Endodermal cell (in vitro differentiated cells): ENCODE measurements around the gene SPAM1. TPM values are rescaled to one million over a fixed set of nuclear protein-coding genes. Genes with fewer than 3 reads are reported as not detected.
A peak's percentile ranks its signal among the peaks of the same experiment; 100 is the strongest.

Source experiments
- DNase-seq: peaks from one replicate; pipeline ENCODE4 v3.0.0-alpha.2; 2017
- H3K27ac ChIP-seq: 2 replicates; pipeline ENCODE4 v1.5.1; 2013; ENCODE audit warnings: mild to moderate bottlenecking, low read depth, low read length, moderate library complexity
- H3K27me3 ChIP-seq: 2 replicates; pipeline ENCODE4 v1.6.1; 2013; ENCODE audit warnings: mild to moderate bottlenecking, low read length, moderate library complexity; ENCODE audit not compliant: insufficient read depth, control insufficient read depth, poor library complexity, severe bottlenecking
- H3K36me3 ChIP-seq: 2 replicates; pipeline ENCODE4 v1.7.0; 2013; ENCODE audit warnings: mild to moderate bottlenecking, low read length, moderate library complexity; ENCODE audit not compliant: control insufficient read depth, insufficient read depth
- H3K4me1 ChIP-seq: one replicate; pipeline ENCODE4 v1.7.0; 2013; ENCODE audit warnings: low read length; ENCODE audit not compliant: control insufficient read depth, insufficient read depth
- H3K4me3 ChIP-seq: 2 replicates; pipeline ENCODE4 v1.5.1; 2013; ENCODE audit warnings: mild to moderate bottlenecking, low read length, moderate library complexity
- H3K9ac ChIP-seq: 2 replicates; pipeline ENCODE4 v1.6.1; 2013; ENCODE audit warnings: mild to moderate bottlenecking, low read length, moderate library complexity; ENCODE audit not compliant: poor library complexity, severe bottlenecking; ENCODE audit errors: extremely low read depth
- H3K9me3 ChIP-seq: 2 replicates; pipeline ENCODE4 v1.6.1; 2013; ENCODE audit warnings: mild to moderate bottlenecking, low read length, moderate library complexity; ENCODE audit not compliant: control insufficient read depth
- H3K27ac Mint-ChIP-seq: 2 replicates; pipeline ENCODE4 v1.8.0; 2020; ENCODE audit warnings: mixed read lengths
- H3K27me3 Mint-ChIP-seq: 2 replicates; pipeline ENCODE4 v1.8.0; 2021; ENCODE audit warnings: mild to moderate bottlenecking, mixed read lengths; ENCODE audit not compliant: insufficient read depth
- H3K36me3 Mint-ChIP-seq: 2 replicates; pipeline ENCODE4 v1.8.0; 2020; ENCODE audit warnings: low read depth, mixed read lengths
- H3K4me1 Mint-ChIP-seq: 2 replicates; pipeline ENCODE4 v1.8.0; 2020; ENCODE audit warnings: mixed read lengths
- H3K4me3 Mint-ChIP-seq: 2 replicates; pipeline ENCODE4 v1.8.0; 2020; ENCODE audit warnings: mild to moderate bottlenecking, moderate library complexity, mixed read lengths
- H3K9me3 Mint-ChIP-seq: 2 replicates; pipeline ENCODE4 v1.8.0; 2020; ENCODE audit warnings: mild to moderate bottlenecking, mixed read lengths
- WGBS, 2 experiments: methylation state at CpG; one replicate each; pipeline versions ENCODE4 v1.1.5 to v1.1.7; 2013; ENCODE audit warnings: missing lambda C conversion rate in 2 of 2, mixed read lengths in 1 of 2; ENCODE audit not compliant: insufficient coverage in 1 of 2, insufficient read length in 1 of 2; 5-methylcytosine and 5-hydroxymethylcytosine counted together
- total RNA-seq, 2 donors: library from RNA; stranded (reverse); fragmentation: NEBNext Ultra II Directional in 1 of 2; extraction: Animal tissue kit (Norgen Biotek cat#: 25700) in 1 of 2; gene quantifications; 2 replicates in 1 of 2; 3 replicates in 1 of 2; pipeline ENCODE4 v1.2.1, GENCODE V29; 2021
- TF ChIP-seq, protein P1 (sequence below): fragments of 200-600 bp; sonication (generic); conservative IDR thresholded peaks from 2 replicates; pipeline ENCODE4 v1.5.0; 2021; ENCODE audit warnings: antibody characterized with exemption, mild to moderate bottlenecking

The SPAM1 gene
- total RNA-seq, 2 donors from 2014 or later: 0.18 to 0.49 TPM

DNA sequence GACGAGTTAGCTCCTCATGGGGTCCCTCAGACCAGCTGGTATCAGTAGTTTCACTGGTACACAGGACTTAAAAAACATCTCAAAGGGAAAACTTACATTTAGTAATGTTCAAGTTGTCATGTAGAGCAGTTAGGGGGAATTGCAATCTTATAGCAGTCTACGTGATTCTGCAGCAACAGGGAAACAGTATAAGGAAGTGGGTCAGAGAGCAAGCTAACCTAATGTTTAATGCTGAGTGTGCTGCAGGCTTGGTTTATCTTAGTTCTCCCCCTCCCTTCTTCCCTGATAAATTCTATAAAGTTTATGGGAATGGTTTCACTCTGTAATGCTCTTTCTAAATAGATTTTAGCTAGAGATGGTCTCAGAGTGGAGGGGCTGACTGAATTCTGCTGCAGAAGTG lies 11.3 kb downstream of the SPAM1 start:
- Mint-ChIP-seq H3K27me3 (no peaks in the 10 kb centered on the region), H3K4me3 (no peak overlapping the region), H3K27ac (no peak overlapping the region), H3K9me3 (peaks cover 52% of the 10 kb centered on the region), H3K36me3 (peaks cover 28% of the 10 kb centered on the region), H3K4me1 (peaks cover 10% of the 10 kb centered on the region)
- no peaks in the 10 kb centered on the region for H3K27me3 ChIP-seq
- no peak for DNase-seq
- H3K36me3 ChIP-seq: no peaks in the 10 kb centered on the region
- TF ChIP-seq, protein P1, sequence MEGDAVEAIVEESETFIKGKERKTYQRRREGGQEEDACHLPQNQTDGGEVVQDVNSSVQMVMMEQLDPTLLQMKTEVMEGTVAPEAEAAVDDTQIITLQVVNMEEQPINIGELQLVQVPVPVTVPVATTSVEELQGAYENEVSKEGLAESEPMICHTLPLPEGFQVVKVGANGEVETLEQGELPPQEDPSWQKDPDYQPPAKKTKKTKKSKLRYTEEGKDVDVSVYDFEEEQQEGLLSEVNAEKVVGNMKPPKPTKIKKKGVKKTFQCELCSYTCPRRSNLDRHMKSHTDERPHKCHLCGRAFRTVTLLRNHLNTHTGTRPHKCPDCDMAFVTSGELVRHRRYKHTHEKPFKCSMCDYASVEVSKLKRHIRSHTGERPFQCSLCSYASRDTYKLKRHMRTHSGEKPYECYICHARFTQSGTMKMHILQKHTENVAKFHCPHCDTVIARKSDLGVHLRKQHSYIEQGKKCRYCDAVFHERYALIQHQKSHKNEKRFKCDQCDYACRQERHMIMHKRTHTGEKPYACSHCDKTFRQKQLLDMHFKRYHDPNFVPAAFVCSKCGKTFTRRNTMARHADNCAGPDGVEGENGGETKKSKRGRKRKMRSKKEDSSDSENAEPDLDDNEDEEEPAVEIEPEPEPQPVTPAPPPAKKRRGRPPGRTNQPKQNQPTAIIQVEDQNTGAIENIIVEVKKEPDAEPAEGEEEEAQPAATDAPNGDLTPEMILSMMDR: no peak
- H3K4me3 ChIP-seq: peak overlapping the region; percentile 32
- peaks cover 1% of the 10 kb centered on the region for H3K4me1 ChIP-seq
- H3K9me3 ChIP-seq: peaks cover 66% of the 10 kb centered on the region
- no peak overlapping the region for H3K9ac ChIP-seq
- no peak overlapping the region for H3K27ac ChIP-seq
- WGBS, 2 experiments: 86 to 97% methylated on average over 2 of the region's 2 CpGs

DNA sequence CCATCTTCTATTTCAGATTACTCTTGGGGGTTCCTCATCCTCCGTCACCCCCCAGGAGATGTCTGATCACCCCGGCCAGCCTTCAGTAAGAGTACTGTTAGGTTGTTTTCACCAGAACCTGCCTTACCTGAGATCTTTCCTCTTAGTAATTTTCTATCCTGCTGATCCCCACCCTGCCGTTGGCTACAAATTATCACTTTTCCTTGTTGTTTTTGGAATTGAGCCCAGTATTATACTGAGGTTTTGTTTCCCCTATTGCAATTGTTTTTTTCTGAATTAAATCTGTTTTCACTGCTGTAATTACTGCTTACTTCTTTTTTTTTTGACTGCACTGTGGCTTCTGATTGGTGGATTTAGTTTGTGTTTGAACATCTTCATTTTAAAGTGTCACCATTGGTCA lies 14.7 kb downstream of the SPAM1 start:
- Mint-ChIP-seq H3K4me3 (no peak overlapping the region), H3K4me1 (peaks cover 35% of the 10 kb centered on the region), H3K9me3 (peaks cover 29% of the 10 kb centered on the region), H3K36me3 (peaks cover 11% of the 10 kb centered on the region), H3K27ac (no peak overlapping the region), H3K27me3 (no peaks in the 10 kb centered on the region)
- TF ChIP-seq, protein P1: no peak
- Histone ChIP-seq H3K4me3 (no peak overlapping the region), H3K27me3 (no peaks in the 10 kb centered on the region), H3K36me3 (no peaks in the 10 kb centered on the region), H3K4me1 (peaks cover 24% of the 10 kb centered on the region), H3K9ac (no peak overlapping the region), H3K27ac (no peak overlapping the region), H3K9me3 (peaks cover 34% of the 10 kb centered on the region)
- 92% methylated on average over 2 of the region's 3 CpGs; no CpG with 5 or more reads in 1 of the 2 experiments for WGBS, 2 experiments
- DNase-seq: no peak

DNA sequence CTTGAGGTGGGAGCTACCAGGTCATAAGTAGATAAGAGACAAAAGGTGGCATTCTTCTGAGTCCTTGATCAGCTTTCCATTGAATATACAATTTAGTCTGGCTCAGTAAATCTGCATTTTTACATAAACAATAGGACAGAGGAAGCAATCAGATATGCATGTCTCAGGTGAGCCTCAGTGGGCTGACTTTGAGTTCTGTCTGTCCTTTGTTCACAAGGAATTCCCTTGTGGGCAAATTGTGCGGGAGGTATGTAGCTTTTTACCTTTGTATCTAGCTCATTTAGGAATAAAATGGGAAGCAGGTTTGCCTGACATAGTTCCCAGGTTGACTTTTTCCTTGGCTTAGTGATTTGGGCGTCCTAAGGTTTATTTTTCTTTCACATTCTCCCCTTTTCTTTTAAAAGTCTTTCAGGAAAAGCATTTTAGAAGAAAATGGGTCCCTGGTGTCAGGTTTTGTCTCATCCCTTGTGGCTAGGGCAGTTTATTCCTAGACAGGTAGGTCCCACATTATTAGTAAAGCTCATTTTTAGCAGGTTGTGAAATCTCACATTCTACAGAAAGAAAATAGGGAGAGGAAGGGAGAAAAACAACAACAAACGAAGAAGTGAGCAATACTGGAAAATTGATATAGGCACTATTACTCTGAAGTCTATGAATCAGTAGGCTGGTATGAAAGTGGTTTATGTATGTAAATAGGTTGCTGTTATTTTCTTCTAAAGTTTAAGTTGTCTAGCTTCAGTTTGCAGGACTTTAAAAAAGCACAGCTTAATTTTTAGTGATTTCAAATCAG lies 16.5 kb downstream of the SPAM1 start:
- Histone ChIP-seq H3K9ac (peak overlapping the region; percentile 34), H3K27me3 (no peaks in the 10 kb centered on the region), H3K9me3 (peaks cover 16% of the 10 kb centered on the region), H3K4me1 (peaks cover 35% of the 10 kb centered on the region), H3K4me3 (peak overlapping the region; percentile 6), H3K36me3 (no peaks in the 10 kb centered on the region), H3K27ac (no peak overlapping the region)
- H3K4me3 Mint-ChIP-seq: no peak overlapping the region
- TF ChIP-seq, protein P1: no peak
- peaks cover 53% of the 10 kb centered on the region for H3K4me1 Mint-ChIP-seq
- peaks cover 13% of the 10 kb centered on the region for H3K9me3 Mint-ChIP-seq
- WGBS, 2 experiments: 65% methylated on average over 3 of the region's 3 CpGs; no CpG with 5 or more reads in 1 of the 2 experiments
- H3K27me3 Mint-ChIP-seq: no peaks in the 10 kb centered on the region
- H3K36me3 Mint-ChIP-seq: peaks cover 6% of the 10 kb centered on the region
- H3K27ac Mint-ChIP-seq: peak overlapping the region; percentile 74
- no peak for DNase-seq
